K562 (cell line): Measurements from ENCODE around the gene NEU1. TPM values are rescaled to one million over a fixed set of nuclear protein-coding genes. Genes with fewer than 3 reads are reported as not detected.

Experiments
- CBFB ChIP-seq: sonication (generic); formaldehyde crosslinking; IDR thresholded peaks from 2 replicates; pipeline ENCODE4 v1.4.0; 2020; ENCODE audit warnings: mild to moderate bottlenecking, missing genetic modification reagents
- NBN ChIP-seq: fragments of 450-650 bp; IDR thresholded peaks from 2 replicates; pipeline ENCODE4 v1.6.1; 2016; ENCODE audit warnings: low read depth, mild to moderate bottlenecking
- NCOR1 ChIP-seq: fragments of 450-650 bp; IDR thresholded peaks from 2 replicates; pipeline ENCODE4 v1.6.1; 2016; ENCODE audit warnings: mild to moderate bottlenecking, moderate library complexity
- PML ChIP-seq: IDR thresholded peaks from 2 replicates; pipeline ENCODE4 v1.6.1; 2012; ENCODE audit warnings: low read length, inconsistent platforms
- SMAD4 ChIP-seq: fragments of 250-450 bp; sonication (Bioruptor Pico); conservative IDR thresholded peaks from 2 replicates; pipeline ENCODE4 v1.8.0; 2021; ENCODE audit warnings: inconsistent platforms, mild to moderate bottlenecking, moderate library complexity
- TEAD2 ChIP-seq: fragments of 450-650 bp; IDR thresholded peaks from 2 replicates; pipeline ENCODE4 v1.6.1; 2016; ENCODE audit warnings: missing genetic modification characterization, control low read depth, missing compliant biosample characterization
- ZNF217 ChIP-seq: sonication (generic); formaldehyde crosslinking; IDR thresholded peaks from 2 replicates; pipeline ENCODE4 v1.8.0; 2022; ENCODE audit warnings: mild to moderate bottlenecking, missing genetic modification reagents
- ZNF589 ChIP-seq: fragments of 200-800 bp; sonication (Bioruptor generic); IDR thresholded peaks from 2 replicates; pipeline ENCODE4 v1.6.1; 2016; ENCODE audit warnings: low read depth, missing genetic modification characterization, missing compliant biosample characterization
- polyA plus RNA-seq, 8 experiments: library from polyadenylated mRNA; depleted of rRNA in 4 of 8; stranded (reverse) in 5 of 8; unstranded in 3 of 8; fragments of >200 nt; fragmentation: Nextera tagmentation in 2 of 8; fragmentation: Illumina TruSeq in 1 of 8; extraction: Ambion mirVana in 2 of 8; extraction: Trizol in 1 of 8; gene quantifications; 2 replicates each; pipeline versions ENCODE4 v1.2.1 to v1.2.3, GENCODE V29; 2011 to 2014; ENCODE audit warnings: inconsistent platforms in 1 of 8, missing spikeins in 1 of 8
- total RNA-seq, 7 experiments: library from RNA; depleted of rRNA in 6 of 7; stranded (reverse); fragments of >200 nt in 6 of 7; fragmentation: Illumina TruSeq in 2 of 7; extraction: Trizol in 2 of 7; gene quantifications; 2 replicates each; pipeline versions ENCODE4 v1.2.1 to v1.2.3, GENCODE V29; 2011 to 2021; ENCODE audit warnings: low replicate concordance in 1 of 7
- TF ChIP-seq, protein P1 (sequence below), 2 experiments: fragments of 450-650 bp; formaldehyde crosslinking in 1 of 2; IDR thresholded peaks; 2 replicates each; pipeline versions ENCODE4 v1.4.0 to v1.6.1; 2014 to 2020; ENCODE audit warnings: mild to moderate bottlenecking in 2 of 2, borderline replicate concordance in 1 of 2, low read depth in 1 of 2
- TF ChIP-seq, protein P2 (sequence below): fragments of 450-650 bp; formaldehyde crosslinking; IDR thresholded peaks from 2 replicates; pipeline ENCODE4 v1.4.0; 2022; ENCODE audit warnings: missing genetic modification characterization
- TF ChIP-seq, protein P3 (sequence below), 2 experiments: IDR thresholded peaks in 1 of 2; conservative IDR thresholded peaks in 1 of 2; 2 replicates each; pipeline ENCODE4 v1.6.1; 2016; ENCODE audit warnings: low read depth in 2 of 2, mild to moderate bottlenecking in 1 of 2, missing compliant biosample characterization in 1 of 2, missing genetic modification characterization in 1 of 2, moderate library complexity in 1 of 2
- TF ChIP-seq, protein P4 (sequence below), 2 experiments: fragments of 450-650 bp; IDR thresholded peaks; 2 replicates each; pipeline ENCODE4 v1.6.1; 2016

NEU1 gene
- total and polyA plus RNA-seq, 9 of the 15 experiments (the other 6 are each of a cell fraction or from before 2014, with no cell fraction given): 14.8 to 67.8 (median 51.0) TPM

DNA sequence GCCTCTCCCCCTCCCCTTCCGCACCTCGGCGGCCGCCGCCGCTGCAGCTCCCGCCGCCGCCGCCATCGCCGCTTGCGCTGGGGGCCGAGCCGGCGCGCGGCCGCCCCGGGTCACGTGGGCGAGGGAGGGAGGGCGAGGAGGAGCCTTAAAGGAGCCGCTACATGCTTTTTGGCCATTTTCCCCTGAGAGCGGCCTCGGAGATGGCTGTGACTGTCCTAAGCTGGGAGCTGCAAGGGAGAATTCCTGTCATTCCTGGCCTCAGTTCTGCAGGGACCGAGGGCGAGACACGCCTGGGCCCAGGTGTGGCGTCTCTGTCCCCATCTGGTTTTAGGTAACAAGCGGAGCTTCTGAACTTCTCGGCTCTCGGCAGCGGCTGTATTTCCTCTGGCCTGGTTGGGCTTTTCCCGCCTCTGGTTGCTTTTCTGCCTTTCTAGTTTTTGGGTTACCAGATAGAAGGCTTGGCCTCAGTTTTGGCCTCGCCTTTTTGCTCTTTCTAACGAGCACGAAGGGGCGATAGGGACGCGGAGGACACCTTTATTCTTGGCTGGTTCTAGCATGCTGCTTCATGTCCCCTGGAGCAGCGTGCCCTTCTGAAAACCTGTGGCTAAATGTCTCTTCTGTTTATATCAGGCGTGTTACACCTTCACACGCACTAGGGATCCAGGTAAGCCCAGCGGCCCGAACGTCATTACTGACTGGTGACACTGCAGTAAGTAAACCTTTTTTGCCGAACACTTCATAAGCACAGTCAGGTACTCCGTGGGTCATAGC lies 35.2 kb upstream of the NEU1 start, which contains the start of gene EHMT2 (continued):
- TF ChIP-seq, protein P1, sequence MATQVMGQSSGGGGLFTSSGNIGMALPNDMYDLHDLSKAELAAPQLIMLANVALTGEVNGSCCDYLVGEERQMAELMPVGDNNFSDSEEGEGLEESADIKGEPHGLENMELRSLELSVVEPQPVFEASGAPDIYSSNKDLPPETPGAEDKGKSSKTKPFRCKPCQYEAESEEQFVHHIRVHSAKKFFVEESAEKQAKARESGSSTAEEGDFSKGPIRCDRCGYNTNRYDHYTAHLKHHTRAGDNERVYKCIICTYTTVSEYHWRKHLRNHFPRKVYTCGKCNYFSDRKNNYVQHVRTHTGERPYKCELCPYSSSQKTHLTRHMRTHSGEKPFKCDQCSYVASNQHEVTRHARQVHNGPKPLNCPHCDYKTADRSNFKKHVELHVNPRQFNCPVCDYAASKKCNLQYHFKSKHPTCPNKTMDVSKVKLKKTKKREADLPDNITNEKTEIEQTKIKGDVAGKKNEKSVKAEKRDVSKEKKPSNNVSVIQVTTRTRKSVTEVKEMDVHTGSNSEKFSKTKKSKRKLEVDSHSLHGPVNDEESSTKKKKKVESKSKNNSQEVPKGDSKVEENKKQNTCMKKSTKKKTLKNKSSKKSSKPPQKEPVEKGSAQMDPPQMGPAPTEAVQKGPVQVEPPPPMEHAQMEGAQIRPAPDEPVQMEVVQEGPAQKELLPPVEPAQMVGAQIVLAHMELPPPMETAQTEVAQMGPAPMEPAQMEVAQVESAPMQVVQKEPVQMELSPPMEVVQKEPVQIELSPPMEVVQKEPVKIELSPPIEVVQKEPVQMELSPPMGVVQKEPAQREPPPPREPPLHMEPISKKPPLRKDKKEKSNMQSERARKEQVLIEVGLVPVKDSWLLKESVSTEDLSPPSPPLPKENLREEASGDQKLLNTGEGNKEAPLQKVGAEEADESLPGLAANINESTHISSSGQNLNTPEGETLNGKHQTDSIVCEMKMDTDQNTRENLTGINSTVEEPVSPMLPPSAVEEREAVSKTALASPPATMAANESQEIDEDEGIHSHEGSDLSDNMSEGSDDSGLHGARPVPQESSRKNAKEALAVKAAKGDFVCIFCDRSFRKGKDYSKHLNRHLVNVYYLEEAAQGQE (IDR thresholded peaks at IDR 0.05; ENCODE audit: borderline replicate concordance): peak; percentile 89
- TF ChIP-seq, protein P1 (CRISPR knock-in tag; IDR thresholded peaks at IDR 0.05; ENCODE audit: low read depth): 0 out of 2 replicates have a peak, but pooled peaks have one; percentile 63
- TF ChIP-seq, protein P2, sequence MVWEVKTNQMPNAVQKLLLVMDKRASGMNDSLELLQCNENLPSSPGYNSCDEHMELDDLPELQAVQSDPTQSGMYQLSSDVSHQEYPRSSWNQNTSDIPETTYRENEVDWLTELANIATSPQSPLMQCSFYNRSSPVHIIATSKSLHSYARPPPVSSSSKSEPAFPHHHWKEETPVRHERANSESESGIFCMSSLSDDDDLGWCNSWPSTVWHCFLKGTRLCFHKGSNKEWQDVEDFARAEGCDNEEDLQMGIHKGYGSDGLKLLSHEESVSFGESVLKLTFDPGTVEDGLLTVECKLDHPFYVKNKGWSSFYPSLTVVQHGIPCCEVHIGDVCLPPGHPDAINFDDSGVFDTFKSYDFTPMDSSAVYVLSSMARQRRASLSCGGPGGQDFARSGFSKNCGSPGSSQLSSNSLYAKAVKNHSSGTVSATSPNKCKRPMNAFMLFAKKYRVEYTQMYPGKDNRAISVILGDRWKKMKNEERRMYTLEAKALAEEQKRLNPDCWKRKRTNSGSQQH: no peak
- TF ChIP-seq CBFB (CRISPR knock-in tag) (peak; percentile 24; the same call in 1 of the 2 replicates), ZNF217 (CRISPR knock-in tag) (no peak), PML (peak; percentile 74; the same call in 1 of the 2 replicates), SMAD4 (peak; percentile 67; the same call in 1 of the 2 replicates), NCOR1 (no peak), TEAD2 (no peak), NBN (0 out of 2 replicates have a peak, but pooled peaks have one; percentile 16), ZNF589 (CRISPR knock-in tag) (no peak)
- TF ChIP-seq, protein P3, sequence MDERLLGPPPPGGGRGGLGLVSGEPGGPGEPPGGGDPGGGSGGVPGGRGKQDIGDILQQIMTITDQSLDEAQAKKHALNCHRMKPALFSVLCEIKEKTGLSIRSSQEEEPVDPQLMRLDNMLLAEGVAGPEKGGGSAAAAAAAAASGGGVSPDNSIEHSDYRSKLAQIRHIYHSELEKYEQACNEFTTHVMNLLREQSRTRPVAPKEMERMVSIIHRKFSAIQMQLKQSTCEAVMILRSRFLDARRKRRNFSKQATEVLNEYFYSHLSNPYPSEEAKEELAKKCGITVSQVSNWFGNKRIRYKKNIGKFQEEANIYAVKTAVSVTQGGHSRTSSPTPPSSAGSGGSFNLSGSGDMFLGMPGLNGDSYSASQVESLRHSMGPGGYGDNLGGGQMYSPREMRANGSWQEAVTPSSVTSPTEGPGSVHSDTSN (CRISPR knock-in tag; IDR thresholded peaks at IDR 0.05; ENCODE audit: low read depth): no peak
- TF ChIP-seq, protein P3 (tag; conservative IDR thresholded peaks at IDR 0.05; ENCODE audit: low read depth): no peak
- TF ChIP-seq, protein P4, sequence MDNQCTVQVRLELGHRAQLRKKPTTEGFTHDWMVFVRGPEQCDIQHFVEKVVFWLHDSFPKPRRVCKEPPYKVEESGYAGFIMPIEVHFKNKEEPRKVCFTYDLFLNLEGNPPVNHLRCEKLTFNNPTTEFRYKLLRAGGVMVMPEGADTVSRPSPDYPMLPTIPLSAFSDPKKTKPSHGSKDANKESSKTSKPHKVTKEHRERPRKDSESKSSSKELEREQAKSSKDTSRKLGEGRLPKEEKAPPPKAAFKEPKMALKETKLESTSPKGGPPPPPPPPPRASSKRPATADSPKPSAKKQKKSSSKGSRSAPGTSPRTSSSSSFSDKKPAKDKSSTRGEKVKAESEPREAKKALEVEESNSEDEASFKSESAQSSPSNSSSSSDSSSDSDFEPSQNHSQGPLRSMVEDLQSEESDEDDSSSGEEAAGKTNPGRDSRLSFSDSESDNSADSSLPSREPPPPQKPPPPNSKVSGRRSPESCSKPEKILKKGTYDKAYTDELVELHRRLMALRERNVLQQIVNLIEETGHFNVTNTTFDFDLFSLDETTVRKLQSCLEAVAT (IDR thresholded peaks at IDR 0.05): 0 out of 4 replicates have a peak, but pooled peaks of 1 of the 2 experiments have one; percentile 16
